Spinal cord (tissue), 10 donors: ENCODE data around the gene TAF10. TPM values are rescaled to one million over a fixed set of nuclear protein-coding genes. Genes with fewer than 3 reads are reported as not detected.
A peak's percentile ranks its signal among the peaks of the same experiment; 100 is the strongest.

Source experiments
- DNase-seq, 6 donors: peaks; one replicate each; pipeline versions ENCODE4 v3.0.0 to v3.0.0-alpha.2; 2013 to 2015; ENCODE audit warnings: low spot score in 6 of 6, low read depth in 4 of 6
- H3K27ac ChIP-seq: one replicate; pipeline ENCODE4 v1.5.1; 2013; ENCODE audit warnings: low read depth, low read length, control low read depth
- H3K27me3 ChIP-seq: one replicate; pipeline ENCODE4 v1.6.1; 2013; ENCODE audit warnings: low read length; ENCODE audit not compliant: control insufficient read depth, insufficient read depth
- H3K36me3 ChIP-seq: one replicate; pipeline ENCODE4 v1.6.1; 2013; ENCODE audit warnings: low read length; ENCODE audit not compliant: control insufficient read depth, insufficient read depth
- H3K4me1 ChIP-seq: one replicate; pipeline ENCODE4 v1.6.1; 2013; ENCODE audit warnings: low read length; ENCODE audit not compliant: control insufficient read depth, insufficient read depth
- H3K4me3 ChIP-seq: one replicate; pipeline ENCODE4 v1.5.1; 2013; ENCODE audit warnings: low read depth, low read length, control low read depth
- H3K9me3 ChIP-seq: one replicate; pipeline ENCODE4 v1.6.1; 2013; ENCODE audit warnings: low read length; ENCODE audit not compliant: control insufficient read depth, insufficient read depth
- WGBS: methylation state at CpG from one replicate; pipeline ENCODE4 v1.1.5; 2013; ENCODE audit warnings: missing lambda C conversion rate; ENCODE audit not compliant: insufficient coverage; 5-methylcytosine and 5-hydroxymethylcytosine counted together
- polyA plus RNA-seq, 2 donors: library from polyadenylated mRNA; unstranded; fragments of 120-200 nt; gene quantifications; one replicate each; pipeline ENCODE4 v1.2.1, GENCODE V29; 2013; ENCODE audit not compliant: insufficient read length in 2 of 2
- total RNA-seq, 2 donors: library from RNA; depleted of rRNA in 1 of 2; stranded (reverse); fragments of 120-200 nt in 1 of 2; fragments of >200 nt in 1 of 2; gene quantifications; one replicate each; pipeline versions ENCODE4 v1.2.3 to v1.2.4, GENCODE V29; 2013 to 2014
- donor health status: healthy.

Gene TAF10
- total and polyA plus RNA-seq, 4 donors = 14.0 to 103 (median 86.1) TPM

DNA sequence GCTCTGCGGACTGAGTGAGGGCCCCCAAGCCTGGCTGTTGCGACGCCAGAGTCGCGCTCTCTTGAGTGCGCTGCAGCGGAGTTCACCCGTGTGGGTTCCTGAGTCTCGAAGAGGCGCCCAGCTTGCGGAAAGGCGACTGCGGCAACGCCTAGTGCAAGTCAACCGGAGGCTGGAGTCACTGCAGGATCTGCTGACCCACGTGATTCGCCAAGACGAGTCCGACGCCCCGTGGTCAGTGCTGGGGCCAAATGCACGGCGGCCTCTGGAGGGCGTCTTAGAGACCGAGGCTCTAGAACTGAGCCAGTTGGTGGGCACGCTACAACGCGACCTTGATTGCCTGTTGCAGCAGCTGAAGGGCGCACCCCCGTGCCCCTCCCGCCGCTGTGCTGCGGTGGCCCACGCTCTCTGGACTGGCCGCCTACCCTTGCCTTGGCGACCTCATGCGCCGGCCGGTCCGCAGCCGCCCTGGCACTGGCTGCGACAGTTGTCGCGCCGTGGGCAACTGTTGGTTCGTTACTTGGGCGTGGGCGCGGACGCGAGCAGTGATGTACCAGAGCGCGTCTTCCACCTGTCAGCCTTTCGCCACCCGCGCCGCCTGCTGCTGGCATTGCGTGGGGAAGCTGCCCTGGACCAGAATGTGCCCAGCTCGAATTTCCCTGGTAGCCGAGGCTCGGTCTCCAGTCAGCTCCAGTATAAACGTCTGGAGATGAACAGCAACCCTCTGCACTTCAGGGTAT, 41.2 kb downstream of the TAF10 start:
- no peaks in the 10 kb centered on the region for H3K9me3 ChIP-seq
- DNase-seq = peak in 1 of 6 donors; percentile 8
- no peaks in the 10 kb centered on the region for H3K27me3 ChIP-seq
- 42% methylated on average over 62 of the region's 62 CpGs for WGBS
- H3K27ac ChIP-seq = no peak overlapping the region
- H3K36me3 ChIP-seq = peaks cover 18% of the 10 kb centered on the region
- peak overlapping the region; percentile 6 for H3K4me3 ChIP-seq
- H3K4me1 ChIP-seq = peaks cover 35% of the 10 kb centered on the region

- WGBS = 94% methylated on average over 4 of the region's 5 CpGs
- peaks cover 32% of the 10 kb centered on the region for H3K4me1 ChIP-seq
- no peaks in the 10 kb centered on the region for H3K9me3 ChIP-seq
- H3K27ac ChIP-seq = no peak overlapping the region
- H3K36me3 ChIP-seq = peaks cover 18% of the 10 kb centered on the region
- DNase-seq = no peak
- no peak overlapping the region for H3K4me3 ChIP-seq
- no peaks in the 10 kb centered on the region for H3K27me3 ChIP-seq
Measured at GRCh38 chr11:6569706-6570105, 42.3 kb downstream of the TAF10 start.

DNA sequence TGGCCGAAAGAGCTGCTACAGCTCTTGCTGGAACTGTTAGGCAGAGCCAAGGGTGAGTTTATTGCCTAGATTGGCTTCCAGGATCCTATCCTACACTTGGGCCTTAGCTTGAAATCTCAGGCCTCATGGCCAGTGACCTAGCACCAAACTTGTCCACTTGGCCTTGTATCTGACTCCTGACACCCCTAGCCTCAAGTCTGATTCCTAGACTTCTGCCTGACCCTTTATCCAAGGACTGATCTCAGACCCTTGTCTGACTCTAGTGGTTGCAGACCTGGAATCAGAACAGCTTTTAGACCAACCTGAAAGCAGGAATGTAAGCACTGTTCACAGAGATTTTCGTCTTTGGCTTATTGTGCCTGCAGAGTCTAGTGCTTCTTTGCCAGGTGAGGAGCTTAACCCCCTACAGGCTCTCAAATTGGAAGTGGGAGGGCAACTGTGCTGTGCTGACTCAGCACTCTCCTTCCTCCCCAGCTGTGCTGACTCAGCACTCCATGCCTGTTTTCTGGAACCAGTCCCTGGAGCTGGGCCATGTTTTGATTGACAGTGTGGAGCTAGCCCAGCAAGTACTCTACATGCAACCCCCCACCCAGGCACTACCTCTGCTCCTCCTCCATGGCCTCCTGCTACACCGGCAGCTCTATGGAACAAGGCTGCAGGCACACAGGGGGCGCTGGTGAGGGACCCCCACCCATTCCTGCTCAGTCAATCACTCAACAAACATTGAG, 43.7 kb downstream of the TAF10 start:
- Histone ChIP-seq H3K27ac (no peak overlapping the region), H3K9me3 (no peaks in the 10 kb centered on the region), H3K4me3 (no peak overlapping the region), H3K27me3 (no peaks in the 10 kb centered on the region), H3K4me1 (peaks cover 32% of the 10 kb centered on the region), H3K36me3 (peaks cover 25% of the 10 kb centered on the region)
- WGBS = 71% methylated on average over 3 of the region's 4 CpGs
- peak in 3 of 6 donors; percentile 20 to 90 (median 62) for DNase-seq

DNA sequence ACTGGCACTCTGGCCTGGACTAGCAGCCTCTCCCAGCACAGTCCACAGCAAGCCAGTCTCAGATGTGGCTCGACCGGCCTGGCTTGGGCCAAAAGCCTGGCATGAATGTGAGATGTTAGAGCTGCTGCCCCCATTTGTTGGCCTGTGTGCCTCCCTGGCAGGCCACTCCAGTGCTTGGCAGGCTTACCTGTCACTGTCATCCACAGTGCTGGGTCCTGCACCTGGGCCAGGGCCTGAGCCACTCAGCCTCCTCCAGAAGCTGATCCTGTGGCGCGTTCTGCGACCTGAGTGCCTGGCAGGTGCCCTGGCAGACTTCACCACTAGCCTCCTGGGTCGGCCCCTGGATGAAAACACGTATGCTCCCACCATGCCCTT, 44.7 kb downstream of the TAF10 start:
- H3K27me3 ChIP-seq = no peaks in the 10 kb centered on the region
- H3K27ac ChIP-seq = no peak overlapping the region
- no peaks in the 10 kb centered on the region for H3K9me3 ChIP-seq
- H3K36me3 ChIP-seq = peaks cover 31% of the 10 kb centered on the region
- no peak for DNase-seq
- H3K4me1 ChIP-seq = peaks cover 32% of the 10 kb centered on the region
- 84% methylated on average over 7 of the region's 7 CpGs for WGBS
- H3K4me3 ChIP-seq = no peak overlapping the region

GRCh38 chr11:6566704-6567370, 45.2 kb downstream of the TAF10 start:
- H3K36me3 ChIP-seq = peaks cover 31% of the 10 kb centered on the region
- H3K27me3 ChIP-seq = no peaks in the 10 kb centered on the region
- peak in 1 of 6 donors; percentile 16 for DNase-seq
- no peaks in the 10 kb centered on the region for H3K9me3 ChIP-seq
- 76% methylated on average over 13 of the region's 13 CpGs for WGBS
- H3K4me3 ChIP-seq = no peak overlapping the region
- peaks cover 32% of the 10 kb centered on the region for H3K4me1 ChIP-seq
- H3K27ac ChIP-seq = no peak overlapping the region

- 97% methylated on average over 3 of the region's 5 CpGs for WGBS
Measured at GRCh38 chr11:6565988-6566703, 45.9 kb downstream of the TAF10 start.

DNA sequence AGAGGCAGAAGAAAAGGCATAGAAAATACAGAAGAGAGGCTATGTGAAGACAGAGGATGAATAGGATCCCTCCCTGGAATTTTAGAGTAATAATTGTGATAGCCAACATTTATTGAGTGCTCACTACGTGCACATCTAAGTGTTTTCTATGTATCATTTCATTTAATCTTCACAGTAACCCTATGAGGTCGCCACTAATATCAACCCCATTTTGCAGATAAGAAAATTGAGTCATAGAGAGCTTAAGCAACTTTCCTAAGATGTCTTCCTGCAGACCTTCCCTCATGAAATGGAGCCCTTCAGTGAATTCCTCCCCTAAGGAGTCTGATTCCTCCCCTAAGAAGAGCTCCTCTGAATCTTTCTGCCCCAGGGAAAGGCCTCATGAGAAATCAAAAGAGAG, 46.7 kb downstream of the TAF10 start:
- H3K27me3 ChIP-seq = no peaks in the 10 kb centered on the region
- H3K27ac ChIP-seq = no peak overlapping the region
- H3K36me3 ChIP-seq = peaks cover 22% of the 10 kb centered on the region
- DNase-seq = no peak
- H3K4me1 ChIP-seq = peaks cover 17% of the 10 kb centered on the region
- H3K9me3 ChIP-seq = no peaks in the 10 kb centered on the region
- WGBS = 80% methylated on average over 2 of the region's 2 CpGs
- no peak overlapping the region for H3K4me3 ChIP-seq

More at GRCh38 chr11:6565988-6566703, 45.9 kb downstream of the TAF10 start:
- Histone ChIP-seq H3K9me3 (no peaks in the 10 kb centered on the region), H3K27ac (no peak overlapping the region), H3K4me1 (peaks cover 25% of the 10 kb centered on the region), H3K27me3 (no peaks in the 10 kb centered on the region), H3K4me3 (no peak overlapping the region), H3K36me3 (peaks cover 30% of the 10 kb centered on the region)
- no peak for DNase-seq

DNA sequence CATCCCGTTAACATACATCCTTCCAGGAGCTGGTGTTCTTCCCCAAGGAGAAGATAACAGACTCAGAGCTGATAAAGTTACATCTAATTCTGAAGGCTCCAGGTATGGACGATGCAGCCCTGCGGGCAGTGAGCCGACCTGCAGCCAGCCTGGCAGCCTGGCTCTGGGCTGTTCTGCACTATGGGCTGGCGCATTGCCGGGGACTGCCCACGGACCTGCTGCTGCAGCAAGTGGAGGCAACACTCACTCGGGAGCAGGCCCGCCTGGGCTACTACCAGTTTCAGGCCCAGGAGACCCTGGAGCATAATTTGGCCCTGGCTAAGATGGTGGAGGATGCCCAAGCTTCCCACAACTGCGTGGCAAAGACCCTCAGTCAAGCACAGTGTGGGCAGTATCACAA, 48.3 kb downstream of the TAF10 start:
- no peak overlapping the region for H3K4me3 ChIP-seq
- H3K36me3 ChIP-seq = peaks cover 20% of the 10 kb centered on the region
- 82% methylated on average over 10 of the region's 10 CpGs for WGBS
- H3K9me3 ChIP-seq = no peaks in the 10 kb centered on the region
- DNase-seq = no peak
- no peaks in the 10 kb centered on the region for H3K27me3 ChIP-seq
- no peak overlapping the region for H3K27ac ChIP-seq
- H3K4me1 ChIP-seq = peaks cover 15% of the 10 kb centered on the region

GRCh38 chr11:6563121-6563619, 48.8 kb downstream of the TAF10 start:
- peaks cover 23% of the 10 kb centered on the region for H3K36me3 ChIP-seq
- no peaks in the 10 kb centered on the region for H3K9me3 ChIP-seq
- H3K27ac ChIP-seq = no peak overlapping the region
- no peak overlapping the region for H3K4me3 ChIP-seq
- peaks cover 11% of the 10 kb centered on the region for H3K4me1 ChIP-seq
- no peak for DNase-seq
- H3K27me3 ChIP-seq = no peaks in the 10 kb centered on the region
- 90% methylated on average over 3 of the region's 4 CpGs for WGBS
